Karpas-422 (cell line): ENCODE results near the gene IMPG1. TPM values are rescaled to one million over a fixed set of nuclear protein-coding genes. Genes with fewer than 3 reads are reported as not detected.

ENCODE experiments used
- DNase-seq: peaks from one replicate; pipeline ENCODE4 v3.0.0-alpha.2; 2015
- H2AFZ ChIP-seq: fragments of 200-600 bp; sonication (generic); 2 replicates; pipeline ENCODE4 v1.6.1; 2014; ENCODE audit warnings: antibody characterized with exemption, low read length, mixed read lengths
- H3K27ac ChIP-seq: fragments of 200-600 bp; sonication (generic); 2 replicates; pipeline ENCODE4 v1.5.1; 2014; ENCODE audit warnings: mild to moderate bottlenecking, low read length, moderate library complexity
- H3K27me3 ChIP-seq: fragments of 200-600 bp; sonication (generic); 2 replicates; pipeline ENCODE4 v1.6.1; 2014; ENCODE audit warnings: low read length, mixed read lengths
- H3K36me3 ChIP-seq: fragments of 200-600 bp; sonication (generic); 2 replicates; pipeline ENCODE4 v1.6.1; 2014; ENCODE audit warnings: low read length, mixed read lengths; ENCODE audit not compliant: insufficient read depth
- H3K4me1 ChIP-seq: fragments of 200-600 bp; sonication (generic); 2 replicates; pipeline ENCODE4 v1.6.1; 2014; ENCODE audit warnings: mild to moderate bottlenecking, low read length, mixed read lengths
- H3K4me2 ChIP-seq: fragments of 200-600 bp; sonication (generic); 2 replicates; pipeline ENCODE4 v1.6.1; 2014; ENCODE audit warnings: low read length, low read depth, mild to moderate bottlenecking; ENCODE audit not compliant: poor library complexity, severe bottlenecking
- H3K4me3 ChIP-seq: fragments of 200-600 bp; sonication (generic); 2 replicates; pipeline ENCODE4 v1.5.1; 2014; ENCODE audit warnings: mild to moderate bottlenecking, antibody characterized with exemption, low read length, mixed read lengths
- H3K79me2 ChIP-seq: fragments of 200-600 bp; sonication (generic); 2 replicates; pipeline ENCODE4 v1.6.1; 2014; ENCODE audit warnings: mild to moderate bottlenecking, low read length, mixed read lengths
- H3K9ac ChIP-seq: fragments of 200-600 bp; sonication (generic); 2 replicates; pipeline ENCODE4 v1.6.0; 2014; ENCODE audit warnings: low read length
- H3K9me2 ChIP-seq: fragments of 200-600 bp; sonication (generic), shearing (Covaris generic); replicated peaks from 2 replicates; pipeline ENCODE4 v1.6.0; 2014; ENCODE audit warnings: mild to moderate bottlenecking, low read length, moderate library complexity; ENCODE audit not compliant: insufficient read depth
- H3K9me3 ChIP-seq: fragments of 300-700, 200-600 bp; sonication (generic); 2 replicates; pipeline ENCODE4 v1.6.1; 2014; ENCODE audit warnings: low read length, mixed read lengths
- H4K20me1 ChIP-seq: fragments of 200-600 bp; sonication (generic); 2 replicates; pipeline ENCODE4 v1.6.1; 2014; ENCODE audit warnings: mild to moderate bottlenecking, antibody characterized with exemption, low read length, low read depth; ENCODE audit not compliant: insufficient read depth
- total RNA-seq: library from RNA; depleted of rRNA; stranded (reverse); fragments of >200 nt; shearing (Covaris generic); gene quantifications from 2 replicates; pipeline ENCODE4 v1.2.3, GENCODE V29; 2014; ENCODE audit warnings: low replicate concordance; rRNA removed

The IMPG1 gene, protein sequence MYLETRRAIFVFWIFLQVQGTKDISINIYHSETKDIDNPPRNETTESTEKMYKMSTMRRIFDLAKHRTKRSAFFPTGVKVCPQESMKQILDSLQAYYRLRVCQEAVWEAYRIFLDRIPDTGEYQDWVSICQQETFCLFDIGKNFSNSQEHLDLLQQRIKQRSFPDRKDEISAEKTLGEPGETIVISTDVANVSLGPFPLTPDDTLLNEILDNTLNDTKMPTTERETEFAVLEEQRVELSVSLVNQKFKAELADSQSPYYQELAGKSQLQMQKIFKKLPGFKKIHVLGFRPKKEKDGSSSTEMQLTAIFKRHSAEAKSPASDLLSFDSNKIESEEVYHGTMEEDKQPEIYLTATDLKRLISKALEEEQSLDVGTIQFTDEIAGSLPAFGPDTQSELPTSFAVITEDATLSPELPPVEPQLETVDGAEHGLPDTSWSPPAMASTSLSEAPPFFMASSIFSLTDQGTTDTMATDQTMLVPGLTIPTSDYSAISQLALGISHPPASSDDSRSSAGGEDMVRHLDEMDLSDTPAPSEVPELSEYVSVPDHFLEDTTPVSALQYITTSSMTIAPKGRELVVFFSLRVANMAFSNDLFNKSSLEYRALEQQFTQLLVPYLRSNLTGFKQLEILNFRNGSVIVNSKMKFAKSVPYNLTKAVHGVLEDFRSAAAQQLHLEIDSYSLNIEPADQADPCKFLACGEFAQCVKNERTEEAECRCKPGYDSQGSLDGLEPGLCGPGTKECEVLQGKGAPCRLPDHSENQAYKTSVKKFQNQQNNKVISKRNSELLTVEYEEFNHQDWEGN
- not detected in 2 replicates for total RNA-seq

DNA sequence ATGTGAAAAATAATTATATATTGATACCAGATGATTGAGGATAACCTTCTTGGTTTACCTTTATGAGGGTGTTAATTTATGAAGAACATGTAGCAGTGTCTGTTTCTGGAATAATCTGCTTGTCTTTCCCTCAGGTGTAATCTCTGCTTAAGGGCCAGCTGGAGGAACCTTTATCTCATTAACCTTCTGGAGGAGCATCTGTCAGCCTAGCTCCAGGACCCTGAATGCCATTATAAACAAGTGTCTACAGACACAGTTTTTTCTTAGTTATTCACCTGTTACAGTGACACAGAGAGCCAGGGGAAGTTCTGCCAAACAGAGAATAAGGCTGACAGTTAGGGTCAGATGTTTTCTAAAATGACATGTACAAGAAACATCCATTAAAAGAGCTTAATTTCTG is at the start of gene IMPG1:
TSS of gene IMPG1 (minus strand) at position 101 of the 400 bp plus-strand sequence. CDS start 174 bp downstream, outside the sequence.
- no peak for DNase-seq
- no peaks in the 10 kb centered on the region for H3K36me3 ChIP-seq
- H3K4me1 ChIP-seq = no peaks in the 10 kb centered on the region
- H2AFZ ChIP-seq = no peak within 1 kb of the TSS
- no peaks in the 10 kb centered on the region for H3K27me3 ChIP-seq
- no peaks in the 10 kb centered on the region for H4K20me1 ChIP-seq
- H3K79me2 ChIP-seq = no peaks in the 10 kb centered on the region
- H3K9me3 ChIP-seq = no peaks in the 10 kb centered on the region
- no peak within 1 kb of the TSS for H3K4me2 ChIP-seq
- H3K9ac ChIP-seq = no peak within 1 kb of the TSS
- no peak within 1 kb of the TSS for H3K4me3 ChIP-seq
- H3K9me2 ChIP-seq = peaks cover 6% of the 10 kb centered on the region; the same call in 1 of the 2 replicates
- no peak within 1 kb of the TSS for H3K27ac ChIP-seq

GRCh38 chr6:76120302-76120701 is 47.8 kb upstream of the IMPG1 start:
- Histone ChIP-seq H3K4me3 (no peak overlapping the region), H4K20me1 (no peaks in the 10 kb centered on the region), H3K9ac (no peak overlapping the region)

DNA sequence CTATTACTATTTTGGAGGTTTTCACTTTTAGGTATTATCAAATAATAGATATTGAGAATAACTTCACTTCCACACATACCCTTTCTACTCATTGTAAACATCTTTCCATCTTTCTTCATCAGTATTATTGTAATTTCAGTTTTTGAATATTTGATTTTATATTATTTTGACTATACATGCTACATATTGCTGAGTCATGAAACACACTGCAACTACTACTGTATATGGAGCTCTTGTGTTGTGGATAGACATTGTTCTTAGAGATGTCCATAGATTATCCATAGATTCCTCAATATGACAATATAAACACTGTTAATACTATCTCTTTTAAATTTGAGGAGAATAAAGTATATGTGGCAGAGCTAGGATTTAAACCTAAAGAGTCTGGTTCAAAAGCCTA is 819 bp upstream of the IMPG1 start:
- peaks cover 6% of the 10 kb centered on the region; the same call in 1 of the 2 replicates for H3K9me2 ChIP-seq
- no peaks in the 10 kb centered on the region for H3K4me1 ChIP-seq
- no peak overlapping the region for H3K27ac ChIP-seq
- no peak overlapping the region for H3K4me3 ChIP-seq
- no peaks in the 10 kb centered on the region for H3K9me3 ChIP-seq
- no peak overlapping the region for H3K9ac ChIP-seq
- H3K79me2 ChIP-seq = no peaks in the 10 kb centered on the region
- no peaks in the 10 kb centered on the region for H4K20me1 ChIP-seq
- H3K27me3 ChIP-seq = no peaks in the 10 kb centered on the region
- no peaks in the 10 kb centered on the region for H3K36me3 ChIP-seq
- DNase-seq = no peak
- no peak overlapping the region for H3K4me2 ChIP-seq
- no peak overlapping the region for H2AFZ ChIP-seq

More at GRCh38 chr6:76120302-76120701, 47.8 kb upstream of the IMPG1 start:
- Histone ChIP-seq H3K79me2 (no peaks in the 10 kb centered on the region), H3K36me3 (no peaks in the 10 kb centered on the region), H3K4me1 (no peaks in the 10 kb centered on the region), H3K27ac (no peak overlapping the region), H3K4me2 (no peak overlapping the region), H3K9me3 (peaks cover 4% of the 10 kb centered on the region; the same call in 1 of the 2 replicates), H3K27me3 (no peaks in the 10 kb centered on the region), H2AFZ (no peak overlapping the region), H3K9me2 (no peaks in the 10 kb centered on the region)
- no peak for DNase-seq

DNA sequence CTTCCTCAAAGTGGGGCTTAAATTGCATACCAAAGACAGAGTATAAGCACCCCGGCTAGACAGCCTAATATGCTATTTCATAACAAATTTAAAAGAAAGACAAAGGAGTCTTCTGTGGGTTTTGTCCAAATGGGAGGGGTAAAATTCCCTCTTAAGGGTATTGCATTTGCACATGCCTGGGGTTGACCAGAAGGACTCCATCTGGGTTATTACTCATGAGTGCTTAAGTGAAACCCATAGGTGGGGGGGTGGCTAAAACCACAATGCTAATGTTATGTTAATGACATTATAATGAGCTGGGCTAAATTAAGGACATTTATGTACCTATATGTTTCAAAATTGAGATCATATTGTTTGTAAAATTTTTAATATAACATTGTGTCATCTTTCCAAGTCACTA is 15.0 kb downstream of the IMPG1 start:
- DNase-seq = no peak
- Histone ChIP-seq H3K27ac (no peak overlapping the region), H3K4me3 (no peak overlapping the region), H3K27me3 (no peaks in the 10 kb centered on the region), H3K4me2 (no peak overlapping the region), H2AFZ (no peak overlapping the region), H3K9me2 (no peaks in the 10 kb centered on the region), H4K20me1 (no peaks in the 10 kb centered on the region), H3K79me2 (no peaks in the 10 kb centered on the region), H3K9ac (no peak overlapping the region), H3K9me3 (peaks cover 3% of the 10 kb centered on the region), H3K36me3 (no peaks in the 10 kb centered on the region), H3K4me1 (no peaks in the 10 kb centered on the region)

GRCh38 chr6:76052314-76052713 is 20.1 kb downstream of the IMPG1 start:
- no peaks in the 10 kb centered on the region for H4K20me1 ChIP-seq
- no peaks in the 10 kb centered on the region for H3K79me2 ChIP-seq
- no peak overlapping the region for H3K27ac ChIP-seq
- no peak for DNase-seq
- H3K27me3 ChIP-seq = no peaks in the 10 kb centered on the region
- peaks cover 3% of the 10 kb centered on the region for H3K9me3 ChIP-seq
- no peak overlapping the region for H3K9ac ChIP-seq
- H3K4me3 ChIP-seq = no peak overlapping the region
- no peaks in the 10 kb centered on the region for H3K4me1 ChIP-seq
- H3K4me2 ChIP-seq = no peak overlapping the region
- no peaks in the 10 kb centered on the region for H3K9me2 ChIP-seq
- H2AFZ ChIP-seq = no peak overlapping the region
- H3K36me3 ChIP-seq = no peaks in the 10 kb centered on the region

GRCh38 chr6:76043690-76044089 is 28.8 kb downstream of the IMPG1 start:
- DNase-seq = no peak
- H3K9me2 ChIP-seq = no peaks in the 10 kb centered on the region
- no peak overlapping the region for H2AFZ ChIP-seq

DNA sequence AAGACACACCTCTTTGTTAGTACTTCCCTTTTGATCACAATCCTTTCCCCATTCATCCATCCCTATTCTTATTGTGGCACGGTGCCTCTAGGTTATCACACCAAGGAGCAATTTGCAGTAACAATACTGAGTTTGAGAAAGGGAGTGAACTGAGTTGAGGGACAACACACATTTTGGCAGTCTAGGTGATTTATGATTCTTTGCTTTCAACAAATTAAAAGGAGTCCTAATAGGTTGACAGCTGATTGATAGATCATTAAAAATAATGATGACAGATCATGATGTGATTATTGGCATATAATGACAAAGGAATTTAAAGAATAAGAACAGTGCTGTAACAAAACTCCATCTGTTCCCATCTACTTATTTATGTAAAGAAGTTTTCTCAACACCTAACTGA is 36.7 kb downstream of the IMPG1 start:
- no peaks in the 10 kb centered on the region for H3K4me1 ChIP-seq
- H2AFZ ChIP-seq = no peak overlapping the region
- no peak overlapping the region for H3K9ac ChIP-seq
- H3K27ac ChIP-seq = no peak overlapping the region
- H3K9me3 ChIP-seq = no peaks in the 10 kb centered on the region
- H3K79me2 ChIP-seq = no peaks in the 10 kb centered on the region
- DNase-seq = no peak
- H3K4me2 ChIP-seq = no peak overlapping the region
- no peaks in the 10 kb centered on the region for H3K36me3 ChIP-seq
- H3K9me2 ChIP-seq = no peaks in the 10 kb centered on the region
- H3K27me3 ChIP-seq = no peaks in the 10 kb centered on the region
- no peaks in the 10 kb centered on the region for H4K20me1 ChIP-seq
- H3K4me3 ChIP-seq = no peak overlapping the region

More at GRCh38 chr6:76043690-76044089, 28.8 kb downstream of the IMPG1 start:
- Histone ChIP-seq H3K4me1 (no peaks in the 10 kb centered on the region), H3K4me2 (no peak overlapping the region), H3K9me3 (no peaks in the 10 kb centered on the region), H3K27me3 (no peaks in the 10 kb centered on the region; the same call in 1 of the 2 replicates), H3K4me3 (no peak overlapping the region), H3K79me2 (no peaks in the 10 kb centered on the region), H3K36me3 (no peaks in the 10 kb centered on the region), H4K20me1 (no peaks in the 10 kb centered on the region), H3K27ac (no peak overlapping the region), H3K9ac (no peak overlapping the region)

GRCh38 chr6:76026101-76026500 is 46.4 kb downstream of the IMPG1 start:
- H2AFZ ChIP-seq = no peak overlapping the region
- peaks cover 15% of the 10 kb centered on the region for H3K9me3 ChIP-seq
- H3K4me3 ChIP-seq = no peak overlapping the region
- no peaks in the 10 kb centered on the region for H3K79me2 ChIP-seq
- H3K36me3 ChIP-seq = no peaks in the 10 kb centered on the region
- H3K4me2 ChIP-seq = no peak overlapping the region
- DNase-seq = no peak
- H3K9me2 ChIP-seq = no peaks in the 10 kb centered on the region
- no peaks in the 10 kb centered on the region for H3K27me3 ChIP-seq
- no peak overlapping the region for H3K27ac ChIP-seq
- no peaks in the 10 kb centered on the region for H4K20me1 ChIP-seq
- no peaks in the 10 kb centered on the region for H3K4me1 ChIP-seq
- no peak overlapping the region for H3K9ac ChIP-seq
